GM13977 (cell line): ENCODE measurements around the gene RYK.

Source experiments
- DNase-seq: peaks from one replicate; pipeline ENCODE4 v3.0.0; 2012; ENCODE audit warnings: low spot score
- CTCF ChIP-seq: IDR thresholded peaks from 2 replicates; pipeline ENCODE4 v1.5.1; 2012; ENCODE audit warnings: mild to moderate bottlenecking, control low read depth; ENCODE audit not compliant: insufficient read depth; ENCODE audit errors: extremely low read depth, missing control alignments
- in situ Hi-C: fragments of 300-500 bp; cut with MboI; formaldehyde crosslinking; loops from one replicate; pipeline ENCODE4 v1.12.0; 2022; ENCODE audit warnings: low sequenced_read_pairs, low pct_unique_long_range_greater_than_20kb, mixed read lengths, inconsistent platforms; ENCODE audit not compliant: unreplicated experiment

Gene RYK

GRCh38 chr3:134136604-134137003 is 114.1 kb downstream of the RYK start:
- no peak for TF ChIP-seq CTCF
- no peak for DNase-seq
- in situ Hi-C loops = no loop called here

GRCh38 chr3:134134698-134135415 is 115.8 kb downstream of the RYK start:
- no peak for TF ChIP-seq CTCF
- no peak for DNase-seq
- in situ Hi-C loops = no loop called here

- TF ChIP-seq CTCF = no peak
- no peak for DNase-seq
- in situ Hi-C loops = no loop called here
Observed at GRCh38 chr3:134134240-134134639, 116.4 kb downstream of the RYK start.

- DNase-seq = no peak
- no peak for TF ChIP-seq CTCF
- in situ Hi-C loops = no loop called here
Observed at GRCh38 chr3:134132961-134133360, 117.7 kb downstream of the RYK start.

GRCh38 chr3:134126153-134126552 is 124.5 kb downstream of the RYK start:
- no peak for TF ChIP-seq CTCF
- no peak for DNase-seq
- in situ Hi-C loops = no loop called here

GRCh38 chr3:134114726-134115125 is 135.9 kb downstream of the RYK start:
- DNase-seq = no peak
- no peak for TF ChIP-seq CTCF
- in situ Hi-C loops = no loop called here
